Measurements from ENCODE around the gene CHAT. TPM values are rescaled to one million over a fixed set of nuclear protein-coding genes. Genes with fewer than 3 reads are reported as not detected.

The CHAT gene
- total and polyA plus RNA-seq, 2 of the 13 experiments (the other 11 are each of a cell fraction or from before 2014, with no cell fraction given): not detected

GRCh38 chr10:49568235-49568634 lies 45.6 kb upstream of the CHAT start (continued):
- TF ChIP-seq AHDC1 (CRISPR knock-in tag; IDR thresholded peaks at IDR 0.05; ENCODE audit: borderline replicate concordance) (no peak), STAT5B (CRISPR knock-in tag; IDR thresholded peaks at IDR 0.05) (no peak), GFI1 (CRISPR knock-in tag; IDR thresholded peaks at IDR 0.05; ENCODE audit: borderline replicate concordance) (no peak)
- TF ChIP-seq, protein P1, sequence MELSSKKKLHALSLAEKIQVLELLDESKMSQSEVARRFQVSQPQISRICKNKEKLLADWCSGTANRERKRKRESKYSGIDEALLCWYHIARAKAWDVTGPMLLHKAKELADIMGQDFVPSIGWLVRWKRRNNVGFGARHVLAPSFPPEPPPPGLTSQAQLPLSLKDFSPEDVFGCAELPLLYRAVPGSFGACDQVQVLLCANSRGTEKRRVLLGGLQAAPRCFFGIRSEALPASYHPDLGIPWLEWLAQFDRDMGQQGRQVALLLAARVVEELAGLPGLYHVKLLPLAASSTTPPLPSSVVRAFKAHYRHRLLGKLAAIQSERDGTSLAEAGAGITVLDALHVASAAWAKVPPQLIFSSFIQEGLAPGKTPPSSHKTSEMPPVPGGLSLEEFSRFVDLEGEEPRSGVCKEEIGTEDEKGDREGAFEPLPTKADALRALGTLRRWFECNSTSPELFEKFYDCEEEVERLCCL (CRISPR knock-in tag; IDR thresholded peaks at IDR 0.05; ENCODE audit: borderline replicate concordance): no peak

- Histone ChIP-seq H3K79me2 (ENCODE audit: insufficient read depth, low read length) (no peaks in the 10 kb centered on the region), H3K9me3 (ENCODE audit: low read length) (no peaks in the 10 kb centered on the region), H3K27me3 (ENCODE audit: control insufficient read depth in 1 of 2, insufficient read depth in 2 of 2, low read length in 2 of 2) (peaks cover 4 to 6% of the 10 kb centered on the region in 2 experiments; a peak in 2 of 5 replicates), H4K20me1 (ENCODE audit: insufficient read depth, low read length) (no peaks in the 10 kb centered on the region), H3K4me3 (replicated peaks in 1 of 3; ENCODE audit: insufficient read depth in 1 of 3, low read depth in 2 of 3, low read length in 3 of 3) (no peak overlapping the region), H3K4me2 (ENCODE audit: low read depth, low read length) (no peak overlapping the region), H3K4me1 (ENCODE audit: insufficient read depth, low read length) (0 out of 2 replicates have a peak, but pooled peaks cover 11% of the 10 kb centered on the region), H3K36me3 (replicated peaks in 1 of 2; ENCODE audit: control insufficient read depth in 1 of 2, insufficient read depth in 2 of 2, low read length in 2 of 2) (no peaks in the 10 kb centered on the region), H3K9ac (ENCODE audit: insufficient read depth, low read depth, low read length) (no peak overlapping the region), H2AFZ (ENCODE audit: low read length) (no peak overlapping the region), H3K27ac (ENCODE audit: extremely low read length, insufficient read depth, low read length) (no peak overlapping the region)
- ChIA-PET CTCF (ENCODE audit: low intra/inter-chr PET ratio, low total read pairs) (no interaction called here), POLR2A (no interaction called here)
- DNase-seq (ENCODE audit: low spot score): no peak
- no peak for FAIRE-seq
- BruUV-seq (replicated peaks): no TSS peak
- 6% methylated on average over 3 of the region's 3 CpGs for WGBS (ENCODE audit: low lambda C conversion rate)
- TF ChIP-seq, protein P2, sequence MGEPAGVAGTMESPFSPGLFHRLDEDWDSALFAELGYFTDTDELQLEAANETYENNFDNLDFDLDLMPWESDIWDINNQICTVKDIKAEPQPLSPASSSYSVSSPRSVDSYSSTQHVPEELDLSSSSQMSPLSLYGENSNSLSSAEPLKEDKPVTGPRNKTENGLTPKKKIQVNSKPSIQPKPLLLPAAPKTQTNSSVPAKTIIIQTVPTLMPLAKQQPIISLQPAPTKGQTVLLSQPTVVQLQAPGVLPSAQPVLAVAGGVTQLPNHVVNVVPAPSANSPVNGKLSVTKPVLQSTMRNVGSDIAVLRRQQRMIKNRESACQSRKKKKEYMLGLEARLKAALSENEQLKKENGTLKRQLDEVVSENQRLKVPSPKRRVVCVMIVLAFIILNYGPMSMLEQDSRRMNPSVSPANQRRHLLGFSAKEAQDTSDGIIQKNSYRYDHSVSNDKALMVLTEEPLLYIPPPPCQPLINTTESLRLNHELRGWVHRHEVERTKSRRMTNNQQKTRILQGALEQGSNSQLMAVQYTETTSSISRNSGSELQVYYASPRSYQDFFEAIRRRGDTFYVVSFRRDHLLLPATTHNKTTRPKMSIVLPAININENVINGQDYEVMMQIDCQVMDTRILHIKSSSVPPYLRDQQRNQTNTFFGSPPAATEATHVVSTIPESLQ (CRISPR knock-in tag; conservative IDR thresholded peaks at IDR 0.05): no peak
- 0 out of 2 replicates have a peak, but pooled peaks have one; percentile 4 for TF ChIP-seq CREB1 (IDR thresholded peaks at IDR 0.05)
- no peak for TF ChIP-seq CREB1 (CRISPR knock-in tag; IDR thresholded peaks at IDR 0.05)
- no peak for TF ChIP-seq PRPF4 (IDR thresholded peaks at IDR 0.05; ENCODE audit: low read depth, low read length, poor library complexity, severe bottlenecking)
- TF ChIP-seq KDM3A (CRISPR knock-in tag; IDR thresholded peaks at IDR 0.05; ENCODE audit: low read depth): no peak
- TF ChIP-seq TEAD3 (CRISPR knock-in tag; optimal IDR thresholded peaks at IDR 0.05; ENCODE audit: borderline replicate concordance): no peak
- no peak for TF ChIP-seq KAT2B (IDR thresholded peaks at IDR 0.05; ENCODE audit: borderline replicate concordance, low read depth, low read length)
- no peak for ATAC-seq
- in situ Hi-C loops (cut with HindIII; ENCODE audit: extremely low pct_ligation_motif_present, low pct_unique_long_range_greater_than_20kb) (no loop called here), intact Hi-C loops (cut with micrococcal nuclease; ENCODE audit: unreplicated experiment) (no loop called here)
Observed at GRCh38 chr10:49569031-49569631, 44.7 kb upstream of the CHAT start.

Measured in HepG2 (cell line).